ENCODE results near the gene MAFB. TPM values are rescaled to one million over a fixed set of nuclear protein-coding genes. Genes with fewer than 3 reads are reported as not detected.

MAFB gene
- total and polyA plus RNA-seq, 4 donors: 9.7 to 12.9 (median 11.4) TPM

- no peak for DNase-seq (ENCODE audit: low spot score)
- no peak overlapping the region for H3K27ac ChIP-seq (ENCODE audit: low read depth in 1 of 2, low read length in 2 of 2)
- H3K4me3 ChIP-seq (ENCODE audit: low read depth in 1 of 3, low read length in 3 of 3): no peak overlapping the region
- H3K9me3 ChIP-seq (ENCODE audit: control insufficient read depth in 4 of 4, low read length in 3 of 4): no peaks in the 10 kb centered on the region
- no peaks in the 10 kb centered on the region for H3K27me3 ChIP-seq (ENCODE audit: control insufficient read depth in 4 of 4, insufficient read depth in 4 of 4, low read length in 3 of 4)
- H3K9ac ChIP-seq (ENCODE audit: low read depth in 1 of 2, low read length in 2 of 2): no peak overlapping the region
- H3K4me1 ChIP-seq (ENCODE audit: control insufficient read depth in 4 of 4, insufficient read depth in 4 of 4, low read length in 3 of 4): peaks cover 4 to 31% (median 19%) of the 10 kb centered on the region in 4 donors
- WGBS: 79% methylated on average over 1 of the region's 1 CpG
- H3K36me3 ChIP-seq (ENCODE audit: control insufficient read depth in 4 of 4, insufficient read depth in 3 of 4, low read depth in 1 of 4, low read length in 3 of 4): no peaks in the 10 kb centered on the region
- TF ChIP-seq SP1 (IDR thresholded peaks at IDR 0.05): no peak
- TF ChIP-seq RAD21 (IDR thresholded peaks at IDR 0.05): no peak
- TF ChIP-seq CTCF (IDR thresholded peaks at IDR 0.05; ENCODE audit: low read depth, low read length, missing input control): no peak
- no peak for TF ChIP-seq RXRA (IDR thresholded peaks at IDR 0.05)
- no peak for TF ChIP-seq REST (IDR thresholded peaks at IDR 0.05)
- no peak for TF ChIP-seq MAX (IDR thresholded peaks at IDR 0.05)
- no peak for TF ChIP-seq HNF4G (IDR thresholded peaks at IDR 0.05)
Measured at GRCh38 chr20:40639132-40639531, 49.9 kb downstream of the MAFB start.

- H3K4me1 ChIP-seq (ENCODE audit: control insufficient read depth in 4 of 4, insufficient read depth in 4 of 4, low read length in 3 of 4): peaks cover 4 to 31% (median 21%) of the 10 kb centered on the region in 4 donors
- DNase-seq (ENCODE audit: low spot score): no peak
- H3K9ac ChIP-seq (ENCODE audit: low read depth in 1 of 2, low read length in 2 of 2): no peak overlapping the region
- WGBS: 92% methylated on average over 2 of the region's 2 CpGs
- H3K27me3 ChIP-seq (ENCODE audit: control insufficient read depth in 4 of 4, insufficient read depth in 4 of 4, low read length in 3 of 4): no peaks in the 10 kb centered on the region
- TF ChIP-seq YY1 (IDR thresholded peaks at IDR 0.05) (no peak), SP1 (IDR thresholded peaks at IDR 0.05) (no peak), FOXA2 (IDR thresholded peaks at IDR 0.05) (no peak), NR2F2 (IDR thresholded peaks at IDR 0.05) (no peak), RAD21 (IDR thresholded peaks at IDR 0.05) (no peak), RXRA (IDR thresholded peaks at IDR 0.05) (no peak), EGR1 (IDR thresholded peaks at IDR 0.05; ENCODE audit: low read depth in 2 of 2) (no peak), ATF3 (IDR thresholded peaks at IDR 0.05) (no peak), FOXA1 (IDR thresholded peaks at IDR 0.05) (no peak), CTCF (IDR thresholded peaks at IDR 0.05; ENCODE audit: low read depth, low read length, missing input control) (no peak), JUND (IDR thresholded peaks at IDR 0.05) (no peak), MAX (IDR thresholded peaks at IDR 0.05) (no peak), HNF4G (IDR thresholded peaks at IDR 0.05) (no peak), ZBTB33 (IDR thresholded peaks at IDR 0.05) (no peak), TAF1 (conservative IDR thresholded peaks at IDR 0.05) (no peak), GABPA (IDR thresholded peaks at IDR 0.05 in 1 of 2, conservative IDR thresholded peaks at IDR 0.05 in 1 of 2) (no peak)
- no peaks in the 10 kb centered on the region for H3K36me3 ChIP-seq (ENCODE audit: control insufficient read depth in 4 of 4, insufficient read depth in 3 of 4, low read depth in 1 of 4, low read length in 3 of 4)
- H3K4me3 ChIP-seq (ENCODE audit: low read depth in 1 of 3, low read length in 3 of 3): no peak overlapping the region
- H3K9me3 ChIP-seq (ENCODE audit: control insufficient read depth in 4 of 4, low read length in 3 of 4): no peaks in the 10 kb centered on the region
- H3K27ac ChIP-seq (ENCODE audit: low read depth in 1 of 2, low read length in 2 of 2): no peak overlapping the region
Measured at GRCh38 chr20:40638414-40638813, 50.6 kb downstream of the MAFB start.

Data from liver (tissue), 9 donors.